DND-41 (cell line): Measurements from ENCODE around the gene PLA2G4B.

Experiments
- EZH2 ChIP-seq: IDR thresholded peaks from 3 replicates; pipeline ENCODE4 v1.6.1; 2012; ENCODE audit warnings: borderline replicate concordance, low read depth, mild to moderate bottlenecking, moderate library complexity, low read length, inconsistent platforms; ENCODE audit not compliant: severe bottlenecking
- TF ChIP-seq, protein P1 (sequence below): IDR thresholded peaks from 2 replicates; pipeline ENCODE4 v1.5.1; 2012; ENCODE audit warnings: borderline replicate concordance, low read length, moderate library complexity, mild to moderate bottlenecking; ENCODE audit not compliant: poor library complexity, severe bottlenecking; ENCODE audit errors: extremely low read depth

DNA sequence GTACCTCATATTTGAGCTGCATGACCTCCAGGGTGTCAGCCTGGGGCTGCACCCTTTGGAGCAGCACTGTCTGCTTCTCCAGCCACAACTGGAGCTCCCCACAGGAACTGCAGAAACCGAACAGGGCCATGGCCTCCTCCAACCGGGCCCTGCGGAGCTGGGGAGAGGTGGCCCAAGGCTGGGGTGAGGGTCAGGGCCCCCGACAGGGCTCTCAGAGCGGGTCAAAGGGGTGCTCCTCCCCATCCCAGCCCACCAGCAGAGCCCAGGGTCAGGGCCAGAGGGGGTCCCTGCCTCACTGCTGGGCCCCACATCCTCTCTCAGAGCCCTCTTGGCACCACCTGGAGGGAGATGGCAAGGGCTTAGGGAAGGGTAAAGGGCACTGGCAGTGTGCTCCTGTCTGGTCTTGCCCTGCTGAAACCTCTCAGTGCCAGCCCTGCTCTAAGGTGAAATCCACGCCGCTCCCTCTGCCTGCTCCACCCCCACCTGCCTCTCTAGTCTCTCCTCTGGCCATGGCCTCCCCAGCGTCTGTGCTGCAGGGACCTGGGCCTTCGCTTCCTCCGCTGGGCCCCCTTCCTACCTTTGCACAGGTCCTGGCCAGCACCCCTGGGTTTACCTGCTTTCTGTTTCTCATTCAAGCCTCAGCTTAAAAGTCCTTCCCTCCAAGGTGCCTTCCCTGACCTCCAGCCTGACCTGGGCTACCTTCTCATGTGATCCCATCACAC lies 41.7 kb downstream of the PLA2G4B start:
- TF ChIP-seq, protein P1, sequence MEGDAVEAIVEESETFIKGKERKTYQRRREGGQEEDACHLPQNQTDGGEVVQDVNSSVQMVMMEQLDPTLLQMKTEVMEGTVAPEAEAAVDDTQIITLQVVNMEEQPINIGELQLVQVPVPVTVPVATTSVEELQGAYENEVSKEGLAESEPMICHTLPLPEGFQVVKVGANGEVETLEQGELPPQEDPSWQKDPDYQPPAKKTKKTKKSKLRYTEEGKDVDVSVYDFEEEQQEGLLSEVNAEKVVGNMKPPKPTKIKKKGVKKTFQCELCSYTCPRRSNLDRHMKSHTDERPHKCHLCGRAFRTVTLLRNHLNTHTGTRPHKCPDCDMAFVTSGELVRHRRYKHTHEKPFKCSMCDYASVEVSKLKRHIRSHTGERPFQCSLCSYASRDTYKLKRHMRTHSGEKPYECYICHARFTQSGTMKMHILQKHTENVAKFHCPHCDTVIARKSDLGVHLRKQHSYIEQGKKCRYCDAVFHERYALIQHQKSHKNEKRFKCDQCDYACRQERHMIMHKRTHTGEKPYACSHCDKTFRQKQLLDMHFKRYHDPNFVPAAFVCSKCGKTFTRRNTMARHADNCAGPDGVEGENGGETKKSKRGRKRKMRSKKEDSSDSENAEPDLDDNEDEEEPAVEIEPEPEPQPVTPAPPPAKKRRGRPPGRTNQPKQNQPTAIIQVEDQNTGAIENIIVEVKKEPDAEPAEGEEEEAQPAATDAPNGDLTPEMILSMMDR, result no peak
- TF ChIP-seq EZH2, result no peak
